NAMALWA (cell line): ENCODE results near the gene PPP4R1.
"Not testable (repeated sequence)": the region's sequence is repeated elsewhere in the genome, so short reads cannot be mapped to it uniquely, and the experiment has no call there.

Experiments used
- DNase-seq: peaks from one replicate; pipeline ENCODE4 v3.0.0-alpha.2; 2015; ENCODE audit warnings: low spot score

PPP4R1 gene

DNA sequence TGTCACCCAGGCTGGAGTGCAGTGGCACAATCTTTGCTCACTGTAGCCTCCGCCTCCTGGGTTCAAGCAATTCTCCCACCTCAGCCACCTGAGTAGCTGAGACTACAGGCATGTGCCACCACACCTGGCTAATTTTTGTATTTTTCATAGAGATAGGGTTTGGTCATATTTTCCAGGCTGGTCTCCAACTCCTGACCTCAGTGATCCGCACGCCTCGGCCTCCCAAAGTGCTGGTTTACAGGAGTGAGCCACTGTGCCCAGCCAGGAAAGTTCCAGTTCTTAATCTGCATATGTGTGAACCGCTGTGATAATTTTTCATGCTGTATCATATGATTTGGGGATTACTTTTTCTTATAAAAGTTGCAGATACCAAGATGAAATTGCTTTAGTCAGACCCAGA lies 14.6 kb upstream of the PPP4R1 start:
- DNase-seq, result no peak

DNA sequence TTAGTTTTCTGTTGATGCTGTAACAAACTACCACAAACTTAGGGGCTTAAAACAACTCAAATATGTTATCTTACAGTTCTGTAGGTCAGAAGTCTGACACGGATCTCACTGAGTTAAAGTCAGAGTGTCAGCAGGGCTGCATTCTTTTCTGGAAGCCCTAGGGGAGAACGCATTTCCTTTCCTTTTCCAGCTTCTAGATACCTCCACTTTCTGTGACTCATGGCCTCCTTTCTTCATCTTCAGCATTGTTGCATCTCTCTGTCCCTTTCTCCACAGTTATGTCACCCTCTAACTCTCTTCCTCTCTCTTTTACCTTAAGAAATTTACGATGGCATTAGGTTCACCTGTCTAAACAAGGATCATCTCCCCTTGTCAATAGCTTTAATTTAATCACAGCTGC lies 13.3 kb upstream of the PPP4R1 start:
- DNase-seq, result no peak

DNA sequence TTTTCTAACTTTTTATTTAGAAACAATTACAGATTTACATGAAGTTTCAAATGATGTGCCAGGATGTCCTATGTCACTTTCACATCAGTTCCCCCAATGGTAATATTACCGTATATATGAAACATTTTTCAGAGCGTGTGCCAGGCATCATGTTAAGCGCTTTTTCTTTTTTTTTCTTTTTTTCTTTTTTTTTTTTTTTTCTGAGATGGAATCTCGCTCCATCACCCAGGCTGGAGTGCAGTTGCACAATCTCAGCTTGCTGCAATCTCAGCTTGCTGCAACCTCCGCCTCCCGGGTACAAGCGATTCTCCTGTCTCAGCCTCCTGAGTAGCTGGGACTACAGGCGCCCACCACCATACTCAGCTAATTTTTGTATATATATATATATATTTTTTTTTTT lies 5.6 kb upstream of the PPP4R1 start:
- DNase-seq, result no peak

DNA sequence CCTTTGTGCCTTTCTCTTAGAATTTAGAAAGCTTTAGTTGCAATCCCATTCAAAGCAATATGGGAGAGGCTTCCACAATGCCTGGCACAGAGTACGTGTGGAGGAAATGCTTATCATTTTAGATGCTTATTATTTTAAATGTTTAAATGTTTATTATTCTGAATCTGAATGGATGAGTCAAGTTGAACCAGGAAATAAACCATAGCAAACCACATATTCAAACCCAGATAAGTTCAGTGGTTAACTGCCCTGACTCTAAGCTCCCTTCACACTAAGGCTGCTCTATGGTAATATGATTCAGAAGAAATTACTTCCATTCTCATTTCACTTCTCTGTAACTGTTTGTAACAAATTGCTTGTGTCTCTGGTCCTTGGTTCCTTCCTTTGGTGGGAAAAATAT lies 5.2 kb upstream of the PPP4R1 start:
- DNase-seq, result no peak

DNA sequence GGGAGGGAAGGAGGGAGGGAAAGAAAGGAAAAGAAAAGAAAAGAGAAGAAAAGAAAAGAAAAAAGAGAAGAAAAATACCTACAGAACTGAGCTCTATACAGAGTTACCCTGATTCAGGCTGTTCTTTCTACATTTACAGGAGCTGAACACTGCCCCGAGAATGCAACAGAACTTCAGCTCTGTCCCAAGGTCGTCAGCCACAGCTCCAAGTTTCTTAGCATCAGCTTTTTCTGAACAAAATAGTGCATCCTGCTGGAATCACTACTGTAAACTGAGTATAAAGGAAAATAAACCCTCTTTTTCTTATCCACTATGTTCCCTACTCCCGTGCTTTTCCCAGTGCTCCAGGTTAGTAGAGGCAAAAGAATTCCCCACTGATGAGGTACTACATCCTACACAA lies 4.7 kb upstream of the PPP4R1 start:
- DNase-seq, result no peak

DNA sequence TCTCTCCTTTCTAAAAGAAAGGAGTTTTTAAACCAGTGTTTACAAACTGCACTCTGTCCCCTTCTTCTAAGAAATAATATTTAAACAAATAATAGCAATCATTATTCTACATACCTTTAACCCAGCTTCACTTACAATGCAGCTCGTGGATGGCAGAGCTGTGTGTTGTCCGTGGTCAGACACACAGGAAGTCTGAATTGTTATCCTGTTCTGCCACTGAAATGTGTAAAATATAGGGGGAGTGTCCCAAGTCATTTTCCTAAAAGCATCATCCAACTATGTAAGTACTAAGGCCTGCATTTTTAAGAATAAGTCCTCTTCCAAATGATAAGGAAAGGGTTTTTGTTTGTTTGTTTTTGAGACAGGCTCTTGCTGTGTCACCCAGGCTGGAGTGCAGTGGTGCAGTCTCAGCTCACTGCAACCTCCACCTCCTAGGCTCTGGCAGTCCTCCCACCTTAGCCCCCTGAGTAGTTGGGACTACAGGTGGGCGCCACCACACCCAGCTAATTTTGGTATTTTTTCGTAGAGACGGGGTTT lies 2.7 kb upstream of the PPP4R1 start:
- DNase-seq, result no peak

DNA sequence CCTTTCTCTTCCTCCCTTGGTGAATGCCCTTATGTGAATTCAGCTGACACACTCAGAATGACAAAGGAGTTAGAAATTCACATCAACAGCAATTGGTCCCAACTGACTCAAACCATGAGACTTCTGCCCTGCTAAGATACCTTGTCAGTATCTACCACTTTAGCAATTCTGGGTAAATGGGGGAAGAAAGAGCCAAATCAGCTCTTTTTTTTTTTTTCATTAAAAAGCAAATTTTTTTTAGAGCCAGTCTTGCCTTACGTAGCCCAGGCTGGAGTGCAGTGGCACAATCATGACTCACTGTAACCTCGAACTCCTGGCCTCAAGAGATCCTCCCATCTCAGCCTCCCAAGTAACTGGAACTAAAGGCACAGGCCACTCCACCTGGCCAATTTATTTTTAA lies 1.7 kb upstream of the PPP4R1 start:
- DNase-seq, result no peak

DNA sequence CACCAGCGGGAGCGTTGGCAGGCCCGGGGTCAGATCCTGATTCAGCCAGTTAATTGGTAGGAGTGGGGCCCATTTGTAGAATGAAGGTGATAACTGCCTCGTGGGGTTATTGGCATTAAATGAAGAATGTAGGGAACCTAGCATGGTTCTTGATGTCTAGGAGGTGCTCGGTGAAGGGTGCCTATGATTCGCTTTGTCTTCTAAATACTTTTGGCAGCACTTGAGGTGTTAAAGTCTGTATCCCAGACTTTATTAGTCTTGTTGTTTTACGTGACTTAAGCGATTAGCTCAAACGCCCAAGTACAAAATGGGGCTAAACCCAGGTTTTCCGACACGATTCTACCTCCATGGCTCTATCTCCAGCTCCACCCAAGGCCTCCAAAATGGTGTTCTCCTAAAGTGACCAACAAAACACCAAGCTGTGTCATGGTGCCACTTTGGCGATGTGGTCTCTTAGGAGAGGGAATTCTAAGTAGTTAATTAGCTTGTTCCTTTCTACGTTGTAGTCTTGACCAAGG lies 980 bp upstream of the PPP4R1 start:
- DNase-seq, result no peak

DNA sequence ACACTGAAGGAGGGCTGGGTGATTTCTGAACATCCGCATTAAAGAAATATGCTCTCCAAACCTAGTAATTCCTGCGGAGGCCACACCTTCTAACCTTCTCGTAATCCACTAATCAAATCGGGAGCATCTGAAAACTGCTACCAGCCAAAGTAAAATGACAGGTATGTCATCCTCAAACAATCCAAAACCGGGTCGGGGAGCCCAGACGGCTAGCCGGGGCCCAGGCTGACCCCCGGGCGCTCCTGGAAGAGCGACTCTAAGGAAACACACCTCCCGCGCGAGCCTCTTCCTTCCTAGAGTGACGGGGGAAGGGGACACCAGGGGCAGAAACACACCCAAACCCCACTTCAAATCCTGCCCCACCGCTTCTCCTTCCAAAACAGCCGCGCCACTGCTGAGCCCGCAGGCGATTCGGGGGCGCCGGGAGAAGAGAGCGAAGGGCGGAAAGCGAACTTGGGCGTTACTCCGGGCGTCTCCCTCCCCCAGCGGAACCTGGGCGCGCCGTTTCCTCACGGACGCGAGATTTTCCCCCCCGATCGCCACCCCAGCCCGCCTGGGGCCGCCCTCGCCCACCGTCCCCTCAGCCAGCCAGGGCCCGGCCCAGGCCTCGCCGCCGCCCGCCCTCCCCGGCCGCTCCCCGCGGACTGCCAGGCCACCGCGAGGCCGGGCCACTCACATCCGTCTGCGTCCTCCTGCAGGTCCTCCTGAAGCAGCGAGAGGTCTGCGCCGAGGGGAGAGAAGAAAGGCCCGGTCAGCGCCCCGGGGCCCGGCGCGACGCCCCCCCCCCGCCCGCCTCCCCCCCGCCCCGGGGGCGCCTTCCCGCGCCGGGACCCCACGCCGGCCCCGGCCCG lies 584 bp downstream of the PPP4R1 start:
- peak; percentile 59 for DNase-seq

DNA sequence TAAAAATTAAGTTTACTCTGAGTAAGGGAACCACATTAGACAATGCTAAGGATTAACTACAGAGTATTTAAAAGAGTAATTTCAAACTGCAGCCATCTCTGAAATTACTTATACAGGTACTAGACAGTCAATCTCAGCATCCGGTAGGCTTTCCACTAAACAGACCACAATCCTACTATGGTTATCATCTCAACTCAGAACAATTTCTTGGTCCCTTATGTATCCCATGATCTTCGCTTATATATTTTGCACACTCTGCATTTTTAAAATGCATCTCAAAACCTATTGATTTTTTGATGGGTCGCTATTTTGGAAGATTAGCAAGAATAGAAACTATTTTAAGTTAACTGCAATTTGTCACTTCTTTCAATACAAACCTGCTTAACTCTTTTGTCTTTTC lies 1.4 kb downstream of the PPP4R1 start:
- DNase-seq, result peak; percentile 25

DNA sequence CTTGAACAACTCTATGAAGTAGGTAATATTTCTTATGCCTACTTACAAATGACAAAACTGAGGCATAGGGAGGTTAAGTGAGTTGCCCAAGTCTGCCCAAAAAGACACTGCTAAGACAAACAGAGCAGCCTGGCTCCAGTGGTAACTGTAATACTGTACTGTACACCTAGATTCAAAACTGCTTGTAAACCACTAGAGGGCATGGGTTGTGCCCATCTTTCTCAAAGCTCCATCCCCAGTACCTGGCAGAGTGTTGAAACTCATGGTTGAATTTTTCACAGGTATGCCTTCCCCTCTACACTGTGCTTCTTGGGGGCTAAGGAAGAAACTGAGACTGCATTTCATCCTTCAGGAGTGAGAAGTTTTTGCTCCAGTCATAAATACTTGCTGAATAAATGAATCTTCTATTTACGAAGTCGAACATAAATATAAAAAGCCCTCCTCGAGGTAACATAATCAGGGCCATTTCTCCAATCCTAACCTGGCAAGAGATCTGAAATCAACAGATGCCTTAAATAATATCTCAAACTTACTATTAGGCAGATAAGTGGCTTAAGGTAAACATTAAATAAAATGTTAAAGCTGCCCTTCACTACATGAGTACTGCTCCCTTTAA lies 2.0 kb downstream of the PPP4R1 start:
- DNase-seq, result peak; percentile 74

DNA sequence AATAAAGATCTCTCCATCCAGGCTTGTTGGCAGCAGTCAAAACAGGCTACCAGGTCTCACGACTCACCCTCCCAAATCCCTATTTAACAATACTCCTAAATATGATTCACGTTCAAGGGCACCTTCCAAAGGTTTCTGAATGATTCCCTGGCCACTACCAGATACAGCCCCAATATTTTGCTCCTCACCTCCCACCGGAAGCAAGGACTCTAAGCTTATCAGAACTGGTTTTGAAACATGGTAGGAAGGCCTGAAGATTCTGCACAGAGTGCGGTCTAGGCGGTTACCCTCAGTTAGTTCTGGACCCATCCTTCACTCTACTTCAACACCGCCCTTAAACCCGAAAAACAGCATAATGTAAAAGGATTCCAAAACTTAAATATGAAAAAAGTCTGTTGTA lies 5.2 kb downstream of the PPP4R1 start:
- no peak for DNase-seq

DNA sequence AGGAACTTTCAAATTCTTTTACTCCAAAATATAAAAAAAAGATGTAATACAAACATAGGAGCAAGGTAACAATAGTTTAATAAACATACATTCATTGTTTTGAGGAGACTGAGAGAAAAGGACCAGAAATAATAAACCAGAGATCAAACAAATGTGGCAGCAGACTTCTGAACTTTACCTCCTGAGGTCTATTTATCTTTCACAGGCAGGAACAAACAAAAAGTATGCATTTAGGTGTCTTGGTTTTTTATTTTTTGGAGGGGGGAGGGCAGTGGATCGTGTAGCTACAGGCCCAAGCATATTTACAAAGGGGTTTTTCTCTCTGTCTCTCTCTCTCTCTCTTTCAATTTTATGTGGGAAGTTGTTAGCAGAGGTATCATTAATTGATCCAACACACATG lies 5.6 kb downstream of the PPP4R1 start:
- DNase-seq, result no peak

DNA sequence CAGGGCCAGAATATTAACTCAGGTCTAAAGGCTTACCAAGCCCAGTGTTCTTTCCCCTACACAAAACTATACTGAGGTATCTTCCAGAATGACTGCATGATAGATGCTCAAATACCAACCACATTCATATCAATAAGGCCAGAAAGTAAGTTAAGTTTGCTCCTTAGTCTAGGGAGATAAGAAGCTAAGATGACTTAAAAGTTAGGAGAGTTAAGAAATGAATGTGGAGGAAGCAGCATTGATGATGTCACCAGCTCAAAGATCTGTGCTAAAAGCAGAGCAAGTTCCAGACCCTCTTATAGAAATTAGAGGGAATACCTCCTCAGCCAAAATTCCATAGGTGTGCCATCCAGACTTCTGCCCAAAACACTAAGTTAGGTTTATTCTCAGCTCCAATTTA lies 6.1 kb downstream of the PPP4R1 start:
- DNase-seq, result no peak

DNA sequence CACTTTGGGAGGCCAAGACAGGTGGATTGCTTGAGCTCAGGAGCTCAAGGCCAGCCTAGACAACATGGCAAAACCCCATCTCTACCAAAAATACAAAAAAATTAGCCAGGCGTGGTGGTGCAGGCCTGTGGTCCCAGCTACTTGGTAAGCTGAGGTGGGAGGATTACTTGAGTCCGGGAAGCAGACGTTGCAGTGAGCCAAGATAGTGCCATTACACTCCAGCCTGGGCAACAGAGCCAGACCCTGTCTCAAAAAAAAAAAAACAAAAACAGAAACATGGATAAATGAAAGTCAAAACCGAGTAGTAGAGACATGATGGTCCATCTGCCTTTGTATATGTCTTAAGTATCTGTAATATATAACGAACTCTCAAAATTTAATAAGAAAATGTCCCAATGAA lies 7.2 kb downstream of the PPP4R1 start:
- not testable (repeated sequence) for DNase-seq

DNA sequence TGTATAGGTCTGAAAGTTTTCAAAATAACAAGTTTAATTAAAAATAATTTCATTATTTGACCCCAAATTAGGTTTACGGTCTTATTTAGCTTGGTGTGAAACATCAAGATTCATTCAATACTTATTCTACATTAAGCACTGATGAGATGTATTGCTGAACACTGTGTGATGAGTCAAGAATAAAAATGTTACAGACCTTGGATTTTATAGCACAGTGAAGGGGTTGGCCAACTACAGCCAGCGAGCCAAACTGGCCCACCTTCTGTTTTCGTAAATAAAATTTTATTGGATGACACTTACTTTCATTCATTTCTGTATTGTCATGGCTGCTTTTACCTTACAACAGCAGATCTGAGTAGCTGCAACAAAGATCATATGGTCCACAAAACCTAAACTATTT lies 8.3 kb downstream of the PPP4R1 start:
- no peak for DNase-seq

DNA sequence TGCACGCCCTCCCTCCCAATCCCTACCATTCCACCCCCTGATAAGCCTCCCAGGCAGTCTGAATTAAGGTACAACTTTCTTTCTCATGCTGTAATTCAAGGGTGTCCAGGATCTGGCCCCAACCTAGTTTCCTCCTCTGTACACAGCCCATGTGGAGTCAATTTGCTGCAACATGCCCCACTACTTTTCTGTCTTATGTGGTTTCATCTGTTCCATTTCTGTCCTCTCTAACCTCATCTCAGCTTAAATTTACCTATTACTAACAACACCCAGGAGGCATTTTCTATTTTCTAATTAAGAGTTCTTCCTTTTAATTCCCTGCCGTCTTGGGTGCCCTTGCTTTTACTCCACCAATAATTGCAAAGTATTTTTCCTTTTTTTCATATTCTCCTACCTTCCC lies 10.0 kb downstream of the PPP4R1 start:
- DNase-seq, result no peak

DNA sequence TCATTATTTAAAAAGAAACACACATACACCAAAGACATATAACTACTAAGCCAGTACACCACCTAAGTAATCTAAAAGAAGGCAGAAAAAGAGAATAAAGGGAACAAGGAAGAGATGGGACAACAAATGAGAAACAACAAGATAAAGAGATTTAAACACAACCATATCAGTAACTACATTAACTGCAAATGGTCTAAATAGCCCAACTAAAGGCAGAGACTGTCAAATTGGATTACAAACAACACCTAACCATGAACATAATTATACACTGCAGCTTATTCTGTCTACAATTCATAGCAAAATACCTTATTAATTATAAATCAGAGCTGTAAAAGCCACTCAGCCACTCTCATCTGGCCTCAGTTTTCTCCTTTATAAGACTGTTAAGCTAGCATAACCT lies 15.0 kb downstream of the PPP4R1 start:
- DNase-seq, result no peak

DNA sequence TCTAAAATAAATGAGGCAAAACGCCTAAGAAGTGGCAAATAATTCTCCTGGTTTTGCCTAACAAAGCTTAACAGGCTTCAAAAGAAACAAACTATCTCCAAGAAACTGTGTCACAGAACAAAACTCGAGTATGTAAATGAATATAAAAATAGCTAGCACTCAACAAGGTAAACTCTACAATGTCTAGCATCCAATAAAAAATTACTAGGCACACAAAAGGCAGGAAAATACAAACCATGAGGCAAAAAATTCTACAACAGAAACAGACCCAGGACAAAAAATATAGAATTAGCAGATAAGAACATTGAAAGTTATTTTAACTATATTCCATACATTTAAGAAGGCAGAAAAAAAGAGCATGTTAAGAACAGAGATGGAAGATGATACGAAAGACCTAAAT lies 16.8 kb downstream of the PPP4R1 start:
- DNase-seq, result no peak

DNA sequence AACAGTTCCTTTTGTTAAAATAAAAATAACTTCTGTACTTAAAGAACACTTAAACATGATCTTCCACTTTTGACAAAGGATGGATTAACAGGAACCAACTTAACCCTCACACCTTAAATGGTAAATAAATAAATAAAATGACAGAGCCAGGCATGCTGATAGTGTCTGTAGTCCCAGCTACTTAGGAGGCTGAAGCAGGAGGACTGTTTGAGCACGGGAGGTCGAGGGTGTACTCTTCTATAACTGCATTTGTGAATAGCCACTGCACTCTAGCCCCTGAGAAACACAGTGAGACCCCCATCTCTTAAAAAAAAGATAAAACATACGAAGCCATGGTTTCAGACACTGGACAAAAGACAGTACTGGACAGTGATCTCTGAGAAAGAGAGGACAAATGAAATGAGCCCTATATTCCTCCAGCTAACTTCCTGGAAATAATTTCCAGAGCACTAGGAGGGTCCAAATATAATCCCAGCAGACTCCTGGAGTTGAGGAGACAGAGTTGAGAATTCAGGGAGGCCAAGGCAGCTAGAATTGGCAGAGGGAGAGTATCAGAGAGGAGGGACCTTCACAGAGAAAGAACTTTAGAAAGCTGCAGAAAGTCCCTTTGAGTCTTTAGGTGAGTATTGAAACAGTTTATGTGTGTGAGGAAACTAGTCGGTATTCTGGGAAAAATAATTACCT lies 17.4 kb downstream of the PPP4R1 start:
- no peak for DNase-seq

DNA sequence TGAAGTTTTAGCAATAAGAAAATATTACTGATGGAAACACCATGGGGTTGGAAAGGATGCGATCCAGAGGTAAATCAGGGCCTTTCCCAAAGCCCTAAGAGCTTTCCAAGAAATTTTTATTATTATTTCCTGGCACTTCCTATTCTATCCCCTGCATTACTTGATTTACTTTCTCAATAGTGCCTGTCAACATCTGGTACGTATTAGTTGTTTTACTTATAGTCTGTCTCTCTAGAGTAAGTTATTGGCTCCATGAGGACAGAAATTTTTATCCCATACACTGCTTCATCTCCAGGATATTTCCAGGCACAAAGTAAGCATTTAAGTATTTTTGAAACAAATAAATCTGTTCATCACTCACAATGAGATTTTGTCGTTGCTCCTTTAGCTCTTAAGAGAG lies 18.1 kb downstream of the PPP4R1 start:
- DNase-seq, result no peak

DNA sequence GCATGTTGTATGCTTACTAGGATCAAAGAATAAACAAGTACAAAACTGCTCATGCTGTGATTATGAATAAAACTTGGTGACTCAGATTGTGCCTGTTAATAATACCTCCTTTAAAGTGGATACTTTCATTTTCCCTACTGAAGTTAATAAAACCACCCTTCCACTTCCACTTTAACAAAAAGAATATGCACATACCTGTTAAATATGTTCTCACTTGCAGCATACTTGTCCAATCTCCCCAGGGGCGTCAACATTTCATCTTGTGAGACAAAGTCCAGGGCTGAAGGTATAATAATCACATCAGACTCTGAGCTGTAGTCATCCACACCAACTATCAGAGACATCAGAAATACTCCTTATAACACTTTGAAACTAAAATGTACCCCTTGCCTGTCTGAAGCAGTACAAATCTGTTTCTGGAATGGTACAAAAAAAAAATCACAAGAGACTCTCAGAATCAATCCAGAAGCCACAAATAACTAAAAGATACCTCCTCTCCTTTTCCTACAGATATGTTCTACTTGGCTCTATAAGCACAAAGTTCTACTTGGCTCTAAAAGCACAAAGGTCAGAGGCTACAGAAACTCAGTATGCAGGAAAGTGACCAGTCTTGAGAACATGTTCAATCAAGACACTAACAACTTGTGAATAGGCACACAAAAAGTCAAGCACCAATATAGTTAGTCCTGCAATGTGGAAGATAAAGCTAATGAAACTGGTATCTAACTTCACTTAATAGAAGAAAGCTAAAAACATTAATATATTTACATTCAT lies 19.3 kb downstream of the PPP4R1 start:
- no peak for DNase-seq
